ENCODE data around the gene TXNDC5.

- TF ChIP-seq CTCF (IDR thresholded peaks at IDR 0.05; ENCODE audit: low read length): no peak
- no peak for TF ChIP-seq EZH2 (IDR thresholded peaks at IDR 0.05; ENCODE audit: borderline replicate concordance, low read length)
Observed at GRCh38 chr6:7953753-7954152, 43.2 kb upstream of the TXNDC5 start.

Measured in OCI-LY1 (cell line).